ENCODE results near the gene GATA5. TPM values are rescaled to one million over a fixed set of nuclear protein-coding genes. Genes with fewer than 3 reads are reported as not detected.

The GATA5 gene
- total RNA-seq, 1 experiment from 2014 or later: not detected

- CTCF ChIA-PET: no interaction called here
- no TSS peak for BruUV-seq (replicated peaks)
- Mint-ChIP-seq H3K36me3 (ENCODE audit: insufficient read depth, unreplicated experiment) (no peaks in the 10 kb centered on the region), H3K4me3 (ENCODE audit: low read depth, unreplicated experiment) (no peak overlapping the region), H3K4me1 (ENCODE audit: low read depth, unreplicated experiment) (no peaks in the 10 kb centered on the region), H3K27me3 (ENCODE audit: unreplicated experiment) (peaks cover 82% of the 10 kb centered on the region), H3K27ac (ENCODE audit: unreplicated experiment) (no peak overlapping the region), H3K9me3 (ENCODE audit: low read depth, unreplicated experiment) (no peaks in the 10 kb centered on the region)
- no peak for TF ChIP-seq CTCF (IDR thresholded peaks at IDR 0.05; ENCODE audit: unreplicated experiment)
- intact Hi-C loops (cut with micrococcal nuclease; ENCODE audit: unreplicated experiment): no loop called here
- DNase-seq: no peak
These were observed 10.8 kb downstream of the GATA5 start for GRCh38 chr20:62464990-62465389.

GRCh38 chr20:62464425-62464770 is 11.4 kb downstream of the GATA5 start:
- no peak for DNase-seq
- Mint-ChIP-seq H3K9me3 (ENCODE audit: low read depth, unreplicated experiment) (no peaks in the 10 kb centered on the region), H3K4me3 (ENCODE audit: low read depth, unreplicated experiment) (no peak overlapping the region), H3K27me3 (ENCODE audit: unreplicated experiment) (peaks cover 82% of the 10 kb centered on the region), H3K27ac (ENCODE audit: unreplicated experiment) (no peak overlapping the region), H3K36me3 (ENCODE audit: insufficient read depth, unreplicated experiment) (no peaks in the 10 kb centered on the region), H3K4me1 (ENCODE audit: low read depth, unreplicated experiment) (no peaks in the 10 kb centered on the region)
- TF ChIP-seq CTCF (IDR thresholded peaks at IDR 0.05; ENCODE audit: unreplicated experiment): no peak
- CTCF ChIA-PET: no interaction called here
- intact Hi-C loops (cut with micrococcal nuclease; ENCODE audit: unreplicated experiment): no loop called here
- no TSS peak for BruUV-seq (replicated peaks)

GRCh38 chr20:62463651-62464424 is 12.0 kb downstream of the GATA5 start:
- Mint-ChIP-seq H3K4me3 (ENCODE audit: low read depth, unreplicated experiment) (no peak overlapping the region), H3K36me3 (ENCODE audit: insufficient read depth, unreplicated experiment) (no peaks in the 10 kb centered on the region), H3K27ac (ENCODE audit: unreplicated experiment) (no peak overlapping the region), H3K27me3 (ENCODE audit: unreplicated experiment) (peaks cover 82% of the 10 kb centered on the region), H3K4me1 (ENCODE audit: low read depth, unreplicated experiment) (no peaks in the 10 kb centered on the region), H3K9me3 (ENCODE audit: low read depth, unreplicated experiment) (no peaks in the 10 kb centered on the region)
- CTCF ChIA-PET: no interaction called here
- no peak for TF ChIP-seq CTCF (IDR thresholded peaks at IDR 0.05; ENCODE audit: unreplicated experiment)
- BruUV-seq (replicated peaks): no TSS peak
- no peak for DNase-seq
- intact Hi-C loops (cut with micrococcal nuclease; ENCODE audit: unreplicated experiment): no loop called here

- Mint-ChIP-seq H3K27me3 (ENCODE audit: unreplicated experiment) (peaks cover 82% of the 10 kb centered on the region), H3K9me3 (ENCODE audit: low read depth, unreplicated experiment) (no peaks in the 10 kb centered on the region), H3K36me3 (ENCODE audit: insufficient read depth, unreplicated experiment) (no peaks in the 10 kb centered on the region), H3K27ac (ENCODE audit: unreplicated experiment) (no peak overlapping the region), H3K4me3 (ENCODE audit: low read depth, unreplicated experiment) (no peak overlapping the region), H3K4me1 (ENCODE audit: low read depth, unreplicated experiment) (no peaks in the 10 kb centered on the region)
- no peak for DNase-seq
- no TSS peak for BruUV-seq (replicated peaks)
- TF ChIP-seq CTCF (IDR thresholded peaks at IDR 0.05; ENCODE audit: unreplicated experiment): no peak
- intact Hi-C loops (cut with micrococcal nuclease; ENCODE audit: unreplicated experiment): no loop called here
- CTCF ChIA-PET: no interaction called here
These were observed 12.7 kb downstream of the GATA5 start for GRCh38 chr20:62462976-62463592.
